Measurements from ENCODE around the gene FXYD2.

- TF ChIP-seq CTCF (IDR thresholded peaks at IDR 0.05): no peak
- TF ChIP-seq POLR2A (IDR thresholded peaks at IDR 0.05): no peak
Measured at GRCh38 chr11:117808784-117809183, 15.8 kb downstream of the FXYD2 start.

Data from right lobe of liver (tissue), 4 donors.